GM18499 (cell line): ENCODE measurements around the gene ZNF362.
"Not testable (repeated sequence)": the region's sequence is repeated elsewhere in the genome, so short reads cannot be mapped to it uniquely, and the experiment has no call there.

Experiments
- ATAC-seq: cut with Tn5 transposase; IDR thresholded peaks from one replicate; pipeline ENCODE4 v1.9.1; 2021; ENCODE audit warnings: moderate number of reproducible peaks; ENCODE audit not compliant: insufficient read depth, unreplicated experiment

Gene ZNF362

GRCh38 chr1:33281554-33282303, 25.4 kb downstream of the ZNF362 start:
- no peak for ATAC-seq

GRCh38 chr1:33282791-33283190, 26.5 kb downstream of the ZNF362 start:
- ATAC-seq: no peak

GRCh38 chr1:33284049-33284448, 27.8 kb downstream of the ZNF362 start:
- ATAC-seq: no peak

- ATAC-seq: no peak
Measured at GRCh38 chr1:33286451-33287185, 30.3 kb downstream of the ZNF362 start.

GRCh38 chr1:33287317-33287716, 31.0 kb downstream of the ZNF362 start:
- no peak for ATAC-seq

- no peak for ATAC-seq
Measured at GRCh38 chr1:33288976-33289857, 32.9 kb downstream of the ZNF362 start.

- ATAC-seq: no peak
Measured at GRCh38 chr1:33289858-33290154, 33.5 kb downstream of the ZNF362 start.

- not testable (repeated sequence) for ATAC-seq
Measured at GRCh38 chr1:33290615-33291014, 34.3 kb downstream of the ZNF362 start.

- no peak for ATAC-seq
Measured at GRCh38 chr1:33292726-33293340, 36.5 kb downstream of the ZNF362 start.

GRCh38 chr1:33294071-33295010, 38.0 kb downstream of the ZNF362 start:
- no peak for ATAC-seq

GRCh38 chr1:33295023-33295422, 38.7 kb downstream of the ZNF362 start:
- no peak for ATAC-seq

GRCh38 chr1:33295450-33296081, 39.3 kb downstream of the ZNF362 start:
- ATAC-seq: peak; percentile 60

GRCh38 chr1:33296082-33296458, 39.8 kb downstream of the ZNF362 start:
- ATAC-seq: no peak

- ATAC-seq: no peak
Measured at GRCh38 chr1:33296824-33297223, 40.5 kb downstream of the ZNF362 start.

GRCh38 chr1:33297911-33298622, 41.8 kb downstream of the ZNF362 start:
- no peak for ATAC-seq

- no peak for ATAC-seq
Measured at GRCh38 chr1:33298623-33299277, 42.5 kb downstream of the ZNF362 start.

GRCh38 chr1:33299461-33300155, 43.3 kb downstream of the ZNF362 start:
- ATAC-seq: no peak
